Measurements from ENCODE around the gene RPL23.

RPL23 gene

DNA sequence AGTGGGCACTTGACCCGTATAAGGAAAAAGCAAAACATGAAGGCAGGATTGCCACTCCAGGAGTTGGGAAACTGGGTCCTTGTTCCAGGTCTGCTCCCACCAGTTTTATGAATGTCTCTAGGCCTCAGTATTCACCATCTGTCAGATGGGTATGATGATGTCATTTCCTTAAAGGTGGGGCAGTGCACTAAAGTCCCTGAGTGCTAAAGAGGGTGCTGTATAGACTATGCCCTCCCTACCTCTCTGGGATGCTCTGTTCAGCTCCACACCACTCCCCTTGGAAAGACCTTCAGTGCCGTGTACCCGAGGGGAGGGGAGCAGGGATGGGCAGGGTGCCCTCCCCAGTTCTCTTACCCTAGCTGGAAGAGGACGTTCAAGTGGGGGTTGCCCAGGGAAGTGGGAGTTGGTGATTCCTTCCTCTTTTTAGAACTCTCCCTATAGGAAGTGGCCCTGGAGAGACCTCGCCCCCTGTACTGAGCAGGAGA lies 18.5 kb upstream of the RPL23 start:
- H3K4me3 ChIP-seq (replicated peaks in 1 of 2; ENCODE audit: low read depth in 2 of 2, low read length in 2 of 2) = peak overlapping the region; percentile 99
- DNase-seq (ENCODE audit: low read depth in 2 of 2) = no peak
- TF ChIP-seq, protein P1, sequence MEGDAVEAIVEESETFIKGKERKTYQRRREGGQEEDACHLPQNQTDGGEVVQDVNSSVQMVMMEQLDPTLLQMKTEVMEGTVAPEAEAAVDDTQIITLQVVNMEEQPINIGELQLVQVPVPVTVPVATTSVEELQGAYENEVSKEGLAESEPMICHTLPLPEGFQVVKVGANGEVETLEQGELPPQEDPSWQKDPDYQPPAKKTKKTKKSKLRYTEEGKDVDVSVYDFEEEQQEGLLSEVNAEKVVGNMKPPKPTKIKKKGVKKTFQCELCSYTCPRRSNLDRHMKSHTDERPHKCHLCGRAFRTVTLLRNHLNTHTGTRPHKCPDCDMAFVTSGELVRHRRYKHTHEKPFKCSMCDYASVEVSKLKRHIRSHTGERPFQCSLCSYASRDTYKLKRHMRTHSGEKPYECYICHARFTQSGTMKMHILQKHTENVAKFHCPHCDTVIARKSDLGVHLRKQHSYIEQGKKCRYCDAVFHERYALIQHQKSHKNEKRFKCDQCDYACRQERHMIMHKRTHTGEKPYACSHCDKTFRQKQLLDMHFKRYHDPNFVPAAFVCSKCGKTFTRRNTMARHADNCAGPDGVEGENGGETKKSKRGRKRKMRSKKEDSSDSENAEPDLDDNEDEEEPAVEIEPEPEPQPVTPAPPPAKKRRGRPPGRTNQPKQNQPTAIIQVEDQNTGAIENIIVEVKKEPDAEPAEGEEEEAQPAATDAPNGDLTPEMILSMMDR (IDR thresholded peaks at IDR 0.05; ENCODE audit: low read depth, low read length) = no peak

DNA sequence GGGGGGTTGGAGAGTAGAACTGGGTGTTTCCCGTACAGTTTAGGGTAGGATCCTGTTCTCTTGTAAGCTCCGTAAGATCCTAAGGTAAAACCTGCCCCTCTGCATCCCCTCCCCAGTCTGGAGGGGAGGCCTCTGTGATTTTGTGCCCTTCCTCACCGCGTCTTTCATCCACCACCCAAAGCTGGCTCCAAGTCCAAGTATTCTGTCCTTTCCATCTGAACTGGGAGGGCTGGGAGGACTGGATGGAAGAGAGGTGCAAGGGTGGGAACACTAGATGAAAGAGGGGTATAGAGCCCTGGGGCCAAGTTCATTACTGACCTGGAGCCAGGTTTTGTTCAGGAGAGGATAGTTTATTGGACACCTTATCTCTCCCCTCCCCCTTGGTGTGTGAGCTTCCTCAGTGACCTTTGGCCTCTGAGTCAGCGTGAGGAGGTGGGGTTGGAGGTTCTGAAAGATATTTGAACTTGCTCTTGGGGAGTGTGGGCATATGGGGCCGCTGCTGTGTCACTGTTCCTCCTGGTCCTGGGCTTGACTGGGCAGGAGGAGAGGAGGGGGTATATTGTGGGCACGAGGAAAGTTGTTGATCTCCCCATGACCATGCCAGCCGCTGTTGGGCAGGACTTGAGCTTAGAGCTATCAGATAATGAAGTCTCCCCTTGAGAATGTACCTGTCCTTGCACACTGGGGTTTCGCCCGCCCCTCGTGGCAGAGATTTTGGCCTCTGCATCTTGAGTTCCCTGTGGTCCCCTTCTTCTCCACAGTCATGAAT lies 17.9 kb upstream of the RPL23 start:
- peak overlapping the region; percentile 99 for H3K4me3 ChIP-seq (replicated peaks in 1 of 2; ENCODE audit: low read depth in 2 of 2, low read length in 2 of 2)
- DNase-seq (ENCODE audit: low read depth in 2 of 2) = peak; percentile 68 to 83

DNA sequence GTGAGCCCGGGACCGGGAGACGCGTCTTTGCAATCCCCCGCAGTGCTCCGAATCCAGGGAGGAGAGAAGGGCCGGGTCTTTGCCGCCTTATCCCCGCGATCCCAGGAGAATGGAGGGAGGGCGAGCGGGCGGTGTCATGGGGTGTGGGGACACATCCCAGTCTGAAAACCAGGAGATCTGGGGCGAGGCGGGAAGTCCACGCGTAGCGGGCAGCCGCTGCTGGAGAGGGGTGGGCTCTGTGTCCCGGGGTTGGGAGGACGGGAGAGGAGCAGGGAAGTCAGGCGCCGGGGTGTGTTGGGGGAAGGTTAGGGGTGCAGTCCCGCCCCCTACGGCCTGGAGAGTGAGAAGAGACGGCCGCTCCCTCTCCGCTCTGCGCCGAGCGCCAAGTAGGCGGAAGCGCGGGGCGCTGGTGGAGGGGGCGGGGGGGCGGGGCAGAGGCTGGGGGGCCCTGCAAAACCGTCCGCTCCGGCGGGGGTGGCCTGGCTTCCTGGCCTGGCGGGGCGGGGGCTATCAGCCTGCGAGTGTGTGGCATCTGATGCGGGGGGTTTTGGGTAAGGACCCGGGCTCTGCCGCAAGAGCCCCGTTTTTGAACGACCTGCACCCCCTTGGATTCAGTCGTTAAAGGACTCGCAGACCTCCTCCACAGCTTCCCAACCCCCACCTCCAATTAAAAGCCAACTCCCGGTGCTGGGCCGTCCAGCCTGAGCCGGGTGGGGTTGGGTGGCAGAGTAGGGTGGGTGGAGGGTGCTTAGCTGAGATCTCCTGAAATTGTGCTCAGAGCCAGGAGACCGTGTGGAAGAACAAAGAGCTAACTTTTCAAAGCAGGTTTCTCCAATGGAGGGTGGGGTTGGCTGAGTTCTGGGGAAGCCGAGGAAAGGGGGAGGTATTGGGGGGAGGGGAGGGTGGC lies 17.0 kb upstream of the RPL23 start:
- DNase-seq (ENCODE audit: low read depth in 2 of 2) = peak; percentile 57 to 64
- peak overlapping the region; percentile 99 for H3K4me3 ChIP-seq (replicated peaks in 1 of 2; ENCODE audit: low read depth in 2 of 2, low read length in 2 of 2)
- TF ChIP-seq, protein P1 (IDR thresholded peaks at IDR 0.05; ENCODE audit: low read depth, low read length) = no peak

More for the DNA sequence above, 17.9 kb upstream of the RPL23 start:
- TF ChIP-seq, protein P1 (IDR thresholded peaks at IDR 0.05; ENCODE audit: low read depth, low read length) = no peak

DNA sequence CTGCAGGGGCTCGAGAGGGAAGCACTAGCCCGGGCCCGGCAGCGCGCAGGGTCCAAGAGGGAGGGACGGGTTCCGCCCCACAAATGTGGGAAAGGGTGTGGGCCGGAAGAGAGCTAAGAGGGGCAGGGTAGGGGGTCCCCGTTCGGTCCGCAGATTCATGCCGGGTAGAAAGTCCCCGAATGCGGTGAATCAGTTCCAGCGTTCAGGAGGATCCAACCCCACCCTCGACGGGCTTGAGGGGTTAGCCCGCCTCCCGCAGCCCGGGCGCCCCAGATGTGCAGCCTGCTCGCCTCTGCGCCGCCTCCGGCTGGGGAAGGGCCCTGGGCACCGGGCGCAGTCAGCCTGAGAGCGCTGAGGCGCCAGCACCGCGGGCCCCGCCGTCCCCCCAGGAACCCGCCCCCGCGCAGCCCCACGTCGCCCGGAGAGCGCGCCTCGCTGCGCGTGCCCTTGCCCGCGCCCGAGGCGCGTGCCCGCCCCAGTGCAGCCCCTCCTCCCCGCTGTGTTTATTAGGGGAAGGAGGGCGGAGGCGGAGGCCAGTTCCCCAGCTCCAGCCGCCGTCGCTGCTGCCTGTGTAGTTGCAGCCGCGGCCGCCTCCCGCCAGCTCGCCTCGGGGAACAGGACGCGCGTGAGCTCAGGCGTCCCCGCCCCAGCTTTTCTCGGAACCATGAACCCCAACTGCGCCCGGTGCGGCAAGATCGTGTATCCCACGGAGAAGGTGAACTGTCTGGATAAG lies 16.2 kb upstream of the RPL23 start, which contains the start of gene LASP1:
Gene LASP1 (plus strand): TSS at position 533 of the 733 bp plus-strand sequence. CDS start 132 bp downstream, at position 665.
- H3K4me3 ChIP-seq (replicated peaks in 1 of 2; ENCODE audit: low read depth in 2 of 2, low read length in 2 of 2) = peak within 1 kb of the TSS; percentile 99
- TF ChIP-seq, protein P1 (IDR thresholded peaks at IDR 0.05; ENCODE audit: low read depth, low read length) = no peak
- peak; percentile 86 to 93 for DNase-seq (ENCODE audit: low read depth in 2 of 2)

DNA sequence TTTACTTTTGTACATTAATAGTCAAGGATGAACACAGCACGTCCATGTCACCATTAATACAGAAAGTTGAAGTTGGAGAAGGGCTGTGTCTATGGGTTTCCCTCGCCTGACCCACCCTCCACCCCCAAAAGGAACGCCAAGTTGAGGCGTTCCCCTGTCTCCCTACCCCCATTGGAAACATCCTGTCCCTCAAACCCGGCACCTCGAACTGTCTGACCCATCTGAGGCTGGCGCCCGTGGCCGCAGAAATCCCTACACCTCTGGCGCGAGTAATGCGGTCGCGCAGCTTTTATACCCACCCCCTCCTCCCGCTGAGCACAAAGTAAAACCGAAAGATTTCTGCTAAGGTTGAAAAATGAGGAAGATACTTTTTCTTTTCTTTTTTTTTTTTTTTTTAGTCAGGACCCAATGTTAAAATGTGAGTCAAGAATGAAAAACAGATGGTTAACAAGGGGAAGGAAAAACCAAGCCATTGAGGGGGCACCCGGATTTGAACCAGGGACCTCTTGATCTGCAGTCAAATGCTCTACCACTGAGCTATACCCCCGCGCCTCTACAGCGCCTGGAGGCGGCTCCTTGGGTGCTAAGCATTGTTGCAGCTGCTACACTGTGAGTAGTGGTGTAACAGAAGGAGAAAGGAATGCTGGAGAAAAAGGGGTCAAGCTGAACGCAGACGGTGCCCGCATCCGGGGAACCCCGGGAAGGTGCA lies 15.4 kb upstream of the RPL23 start:
- TF ChIP-seq, protein P1 (IDR thresholded peaks at IDR 0.05; ENCODE audit: low read depth, low read length) = peak; percentile 25
- peak; percentile 92 to 94 for DNase-seq (ENCODE audit: low read depth in 2 of 2)
- peak overlapping the region; percentile 75 to 99 for H3K4me3 ChIP-seq (replicated peaks in 1 of 2; ENCODE audit: low read depth in 2 of 2, low read length in 2 of 2)
